Measurements from ENCODE around the gene CD96.

DNA sequence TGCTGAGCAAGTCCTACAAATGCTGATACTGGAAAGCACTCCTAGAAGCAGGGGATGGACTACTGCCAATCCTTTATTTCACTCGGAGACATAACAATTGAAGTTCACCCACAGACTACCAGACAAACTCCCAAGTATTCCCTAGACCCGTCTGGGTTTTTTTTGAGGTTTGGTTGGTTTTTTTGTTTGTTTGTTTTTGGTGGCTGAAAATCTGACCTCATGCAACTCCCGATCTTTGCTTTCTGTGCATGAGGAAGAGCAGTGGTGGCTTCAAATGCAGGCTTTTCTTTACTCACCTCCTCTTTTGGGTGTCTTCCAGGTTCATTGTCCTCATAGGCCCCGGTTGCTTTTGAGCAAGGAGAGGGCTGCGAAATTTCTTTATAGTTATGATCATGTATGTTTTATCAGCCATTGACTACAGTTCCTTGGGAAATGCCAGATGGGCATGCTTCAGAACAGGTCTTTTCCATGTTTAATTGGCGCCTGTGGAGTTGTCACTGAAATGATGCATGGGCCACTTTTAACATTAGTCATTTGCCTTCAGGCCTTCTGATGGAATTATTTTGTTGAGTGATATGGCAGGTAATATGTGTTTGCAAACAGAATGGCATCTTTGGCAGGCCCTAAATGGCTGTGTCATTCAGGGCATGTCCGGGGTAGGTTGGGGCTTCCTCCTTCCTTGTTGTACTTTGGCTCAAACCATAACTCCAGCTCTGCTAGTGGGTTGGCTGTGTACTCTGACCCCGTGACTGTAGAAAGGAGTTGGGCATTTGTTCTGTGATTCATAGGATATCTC lies 134.4 kb downstream of the CD96 start:
- TF ChIP-seq POLR2A (IDR thresholded peaks at IDR 0.05; ENCODE audit: low read length): no peak
- no peak for TF ChIP-seq GATA1 (IDR thresholded peaks at IDR 0.05; ENCODE audit: low read depth, low read length)
